Colonic mucosa (tissue), 4 donors: ENCODE results near the gene CADPS2. TPM values are rescaled to one million over a fixed set of nuclear protein-coding genes. Genes with fewer than 3 reads are reported as not detected.

Source experiments
- DNase-seq: peaks from one replicate; pipeline ENCODE4 v3.0.0-alpha.2; 2020
- H3K27ac ChIP-seq: fragments of 200-600 bp; one replicate; pipeline ENCODE4 v1.8.0; 2021
- H3K27me3 ChIP-seq: fragments of 200-600 bp; one replicate; pipeline ENCODE4 v1.8.0; 2021
- H3K36me3 ChIP-seq: fragments of 200-600 bp; one replicate; pipeline ENCODE4 v1.8.0; 2021
- H3K4me1 ChIP-seq: fragments of 200-600 bp; one replicate; pipeline ENCODE4 v1.8.0; 2021; ENCODE audit warnings: mild to moderate bottlenecking
- H3K4me3 ChIP-seq: fragments of 200-600 bp; one replicate; pipeline ENCODE4 v1.8.0; 2021
- H3K9ac ChIP-seq, 2 donors: one replicate each; pipeline ENCODE4 v1.7.0; 2013; ENCODE audit warnings: control low read depth in 2 of 2, low read depth in 2 of 2, low read length in 2 of 2
- H3K9me3 ChIP-seq: fragments of 200-600 bp; one replicate; pipeline ENCODE4 v1.8.0; 2021
- intact Hi-C: fragments of 100-400 bp; cut with DNase I; formaldehyde crosslinking; loops from one replicate; pipeline ENCODE4 v1.14.1; 2022
- total RNA-seq, 2 donors: library from RNA; stranded (reverse); fragmentation: NEBNext Ultra II Directional in 1 of 2; extraction: Animal tissue kit (Norgen Biotek cat#: 25700) in 1 of 2; gene quantifications; one replicate each; pipeline ENCODE4 v1.2.1, GENCODE V29; 2021
- TF ChIP-seq, protein P1 (sequence below): fragments of 200-600 bp; IDR thresholded peaks from one replicate; pipeline ENCODE4 v1.8.0; 2022; ENCODE audit warnings: antibody characterized with exemption, mild to moderate bottlenecking
- donor health status: healthy.
- donor health status: DM: no; HTN: no; CAD: no.
- donor health status: DM: no; HTN: no; CAD: no.

Gene CADPS2
- total RNA-seq, 2 donors from 2014 or later = 13.6 to 15.2 TPM

DNA sequence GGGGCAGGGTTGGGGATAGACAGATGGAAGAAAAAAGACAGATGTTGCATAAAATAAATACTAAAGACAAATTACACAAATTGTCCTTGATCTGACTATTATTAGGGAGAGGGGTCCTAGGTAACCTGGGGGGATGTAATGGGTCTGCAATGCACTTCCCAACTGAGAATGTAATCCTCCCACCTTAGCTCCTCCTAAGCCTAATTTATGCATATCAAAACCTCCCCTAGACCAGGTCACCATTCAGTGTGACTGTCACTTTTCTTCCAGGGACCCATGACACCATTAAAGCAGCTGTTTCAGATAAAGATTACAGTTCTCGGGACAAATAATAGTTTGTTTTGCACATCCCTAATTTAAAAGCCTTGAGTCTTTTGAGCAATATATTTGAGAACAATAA, 447.8 kb downstream of the CADPS2 start:
- Histone ChIP-seq H3K4me3 (no peak overlapping the region), H3K9me3 (no peaks in the 10 kb centered on the region), H3K9ac (no peak overlapping the region), H3K27ac (no peak overlapping the region), H3K4me1 (no peaks in the 10 kb centered on the region), H3K27me3 (no peaks in the 10 kb centered on the region), H3K36me3 (no peaks in the 10 kb centered on the region)
- intact Hi-C loops = no loop called here
- DNase-seq = no peak
- TF ChIP-seq, protein P1, sequence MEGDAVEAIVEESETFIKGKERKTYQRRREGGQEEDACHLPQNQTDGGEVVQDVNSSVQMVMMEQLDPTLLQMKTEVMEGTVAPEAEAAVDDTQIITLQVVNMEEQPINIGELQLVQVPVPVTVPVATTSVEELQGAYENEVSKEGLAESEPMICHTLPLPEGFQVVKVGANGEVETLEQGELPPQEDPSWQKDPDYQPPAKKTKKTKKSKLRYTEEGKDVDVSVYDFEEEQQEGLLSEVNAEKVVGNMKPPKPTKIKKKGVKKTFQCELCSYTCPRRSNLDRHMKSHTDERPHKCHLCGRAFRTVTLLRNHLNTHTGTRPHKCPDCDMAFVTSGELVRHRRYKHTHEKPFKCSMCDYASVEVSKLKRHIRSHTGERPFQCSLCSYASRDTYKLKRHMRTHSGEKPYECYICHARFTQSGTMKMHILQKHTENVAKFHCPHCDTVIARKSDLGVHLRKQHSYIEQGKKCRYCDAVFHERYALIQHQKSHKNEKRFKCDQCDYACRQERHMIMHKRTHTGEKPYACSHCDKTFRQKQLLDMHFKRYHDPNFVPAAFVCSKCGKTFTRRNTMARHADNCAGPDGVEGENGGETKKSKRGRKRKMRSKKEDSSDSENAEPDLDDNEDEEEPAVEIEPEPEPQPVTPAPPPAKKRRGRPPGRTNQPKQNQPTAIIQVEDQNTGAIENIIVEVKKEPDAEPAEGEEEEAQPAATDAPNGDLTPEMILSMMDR = no peak

DNA sequence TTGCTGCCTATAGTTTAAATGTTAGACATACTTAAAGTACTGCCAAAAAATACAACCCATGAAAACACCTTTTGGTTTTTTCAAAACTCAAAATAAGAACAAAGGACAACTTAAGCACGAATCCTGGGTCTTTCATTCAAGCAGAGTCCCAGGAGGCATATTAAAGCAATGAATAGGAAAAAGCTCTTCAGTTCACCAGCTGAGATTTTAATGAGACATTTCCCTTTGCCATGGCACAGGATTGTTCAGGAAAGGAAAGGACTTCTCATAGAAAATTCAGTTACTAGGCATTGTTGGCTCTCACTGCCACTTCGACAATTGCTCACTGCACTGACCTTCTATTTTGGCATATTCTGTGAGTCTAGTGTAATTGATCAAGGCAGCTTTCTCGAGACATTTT, 448.3 kb downstream of the CADPS2 start:
- Histone ChIP-seq H3K9ac (no peak overlapping the region), H3K27ac (no peak overlapping the region), H3K27me3 (no peaks in the 10 kb centered on the region), H3K9me3 (no peaks in the 10 kb centered on the region), H3K4me3 (no peak overlapping the region), H3K4me1 (no peaks in the 10 kb centered on the region), H3K36me3 (no peaks in the 10 kb centered on the region)
- TF ChIP-seq, protein P1 = no peak
- no peak for DNase-seq
- intact Hi-C loops = no loop called here

DNA sequence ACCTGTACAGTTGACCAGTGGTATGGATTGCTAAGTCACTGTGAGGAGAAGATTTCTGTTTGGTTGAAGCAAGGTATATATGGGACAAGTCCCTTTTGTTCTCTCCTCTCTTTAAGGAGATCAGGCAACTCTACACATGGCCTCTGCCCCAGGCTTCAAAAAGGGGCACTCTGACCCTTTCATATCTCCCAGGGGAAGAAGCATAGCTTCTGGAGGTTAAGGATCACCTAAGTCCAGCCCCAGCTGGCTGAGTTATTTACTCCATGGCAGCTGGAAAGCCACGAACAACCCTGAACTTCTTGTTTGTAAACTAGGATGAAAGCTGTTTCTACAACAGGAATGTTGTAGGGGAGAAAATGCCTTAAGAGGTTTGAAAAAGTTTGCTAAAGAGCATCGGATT, 452.5 kb downstream of the CADPS2 start:
- Histone ChIP-seq H3K9me3 (no peaks in the 10 kb centered on the region), H3K9ac (no peak overlapping the region), H3K36me3 (no peaks in the 10 kb centered on the region), H3K27me3 (no peaks in the 10 kb centered on the region), H3K4me1 (no peaks in the 10 kb centered on the region), H3K4me3 (no peak overlapping the region), H3K27ac (no peak overlapping the region)
- TF ChIP-seq, protein P1 = no peak
- no peak for DNase-seq
- intact Hi-C loops = no loop called here

DNA sequence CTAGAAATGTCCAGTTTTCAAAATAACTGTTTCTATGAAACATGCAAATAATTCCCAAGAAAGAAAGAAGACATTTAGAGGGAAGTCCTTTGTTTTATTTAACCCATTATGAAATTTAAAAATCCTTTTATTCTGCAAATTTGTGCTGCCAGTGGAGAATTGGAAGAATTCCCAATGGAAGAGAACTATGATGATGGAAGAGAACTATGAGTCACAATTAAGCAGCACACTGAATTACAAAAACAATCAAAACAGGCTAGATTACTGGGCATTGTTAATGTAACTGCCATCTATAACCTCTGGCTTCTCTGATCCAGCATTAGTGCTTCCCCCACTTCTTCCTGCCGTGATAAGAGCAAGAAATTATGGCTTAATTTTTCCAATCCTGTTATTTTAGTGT, 455.6 kb downstream of the CADPS2 start:
- H3K36me3 ChIP-seq = no peaks in the 10 kb centered on the region
- H3K9ac ChIP-seq = no peak overlapping the region
- H3K27me3 ChIP-seq = no peaks in the 10 kb centered on the region
- no peak overlapping the region for H3K27ac ChIP-seq
- no peak for DNase-seq
- TF ChIP-seq, protein P1 = no peak
- no peak overlapping the region for H3K4me3 ChIP-seq
- no peaks in the 10 kb centered on the region for H3K4me1 ChIP-seq
- intact Hi-C loops = no loop called here
- H3K9me3 ChIP-seq = no peaks in the 10 kb centered on the region

DNA sequence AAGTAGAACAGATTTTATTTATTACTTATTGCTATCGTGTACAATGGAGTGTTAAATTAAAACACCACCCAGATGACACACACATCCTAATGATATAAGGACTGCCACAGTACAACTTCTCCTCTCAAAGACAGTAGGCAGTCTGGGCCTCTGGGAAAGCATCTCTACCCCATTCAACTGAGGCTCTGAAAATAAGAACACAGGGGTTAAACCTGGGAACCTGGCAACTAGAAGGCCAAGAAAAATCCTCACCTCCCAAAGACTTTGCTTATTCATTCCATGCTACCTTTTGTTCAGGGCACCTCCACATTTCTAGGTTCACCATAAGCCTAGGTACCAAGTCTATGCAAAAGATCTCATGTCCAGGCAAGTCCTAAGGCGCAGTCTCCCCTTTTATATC, 456.3 kb downstream of the CADPS2 start:
- Histone ChIP-seq H3K27me3 (no peaks in the 10 kb centered on the region), H3K4me1 (no peaks in the 10 kb centered on the region), H3K36me3 (no peaks in the 10 kb centered on the region), H3K4me3 (no peak overlapping the region), H3K9ac (no peak overlapping the region), H3K27ac (no peak overlapping the region), H3K9me3 (no peaks in the 10 kb centered on the region)
- TF ChIP-seq, protein P1 = no peak
- intact Hi-C loops = no loop called here
- no peak for DNase-seq

DNA sequence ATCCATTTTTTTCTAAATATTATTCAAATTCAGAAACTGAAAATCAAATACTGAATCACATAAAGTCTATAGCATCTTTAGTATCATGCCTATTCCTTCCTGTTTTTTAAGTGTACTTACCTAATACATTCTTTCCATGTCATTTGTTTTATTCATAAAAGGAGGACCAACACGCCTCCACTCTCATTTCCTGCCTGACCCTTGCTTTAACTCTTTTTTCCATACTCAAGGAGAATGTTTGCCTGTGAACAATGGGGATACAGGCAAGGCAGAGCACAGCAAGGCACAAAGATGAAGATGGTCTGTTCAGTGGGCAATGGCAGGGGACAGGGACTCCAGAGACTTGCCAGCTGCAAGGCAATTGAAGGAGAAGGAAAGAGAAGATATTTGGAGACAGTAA, 460.5 kb downstream of the CADPS2 start:
- Histone ChIP-seq H3K9ac (no peak overlapping the region), H3K4me1 (no peaks in the 10 kb centered on the region), H3K9me3 (no peaks in the 10 kb centered on the region), H3K27me3 (no peaks in the 10 kb centered on the region), H3K36me3 (no peaks in the 10 kb centered on the region), H3K4me3 (no peak overlapping the region), H3K27ac (no peak overlapping the region)
- intact Hi-C loops = no loop called here
- no peak for DNase-seq
- TF ChIP-seq, protein P1 = no peak
